Coronary artery (tissue), 2 donors: ENCODE measurements around the gene TSPAN18.

Experiments
- DNase-seq: peaks from one replicate; pipeline ENCODE4 v3.0.0-alpha.2; 2017; ENCODE audit warnings: low spot score
- H3K27ac ChIP-seq, 2 donors: fragments of 200-600 bp; sonication (generic); one replicate each; pipeline ENCODE4 v1.5.1; 2016 to 2019
- H3K4me3 ChIP-seq: fragments of 200-600 bp; sonication (generic); 2 replicates; pipeline ENCODE4 v1.5.1; 2016; ENCODE audit warnings: mild to moderate bottlenecking, moderate library complexity
- CTCF ChIP-seq: fragments of 200-600 bp; sonication (generic); IDR thresholded peaks from one replicate; pipeline ENCODE4 v1.5.1; 2019; ENCODE audit warnings: antibody characterized with exemption

TSPAN18 gene

GRCh38 chr11:44718612-44719390, 8.0 kb upstream of the TSPAN18 start:
- DNase-seq: no peak
- no peak for TF ChIP-seq CTCF
- H3K27ac ChIP-seq: no peak overlapping the region
- no peak overlapping the region for H3K4me3 ChIP-seq

DNA sequence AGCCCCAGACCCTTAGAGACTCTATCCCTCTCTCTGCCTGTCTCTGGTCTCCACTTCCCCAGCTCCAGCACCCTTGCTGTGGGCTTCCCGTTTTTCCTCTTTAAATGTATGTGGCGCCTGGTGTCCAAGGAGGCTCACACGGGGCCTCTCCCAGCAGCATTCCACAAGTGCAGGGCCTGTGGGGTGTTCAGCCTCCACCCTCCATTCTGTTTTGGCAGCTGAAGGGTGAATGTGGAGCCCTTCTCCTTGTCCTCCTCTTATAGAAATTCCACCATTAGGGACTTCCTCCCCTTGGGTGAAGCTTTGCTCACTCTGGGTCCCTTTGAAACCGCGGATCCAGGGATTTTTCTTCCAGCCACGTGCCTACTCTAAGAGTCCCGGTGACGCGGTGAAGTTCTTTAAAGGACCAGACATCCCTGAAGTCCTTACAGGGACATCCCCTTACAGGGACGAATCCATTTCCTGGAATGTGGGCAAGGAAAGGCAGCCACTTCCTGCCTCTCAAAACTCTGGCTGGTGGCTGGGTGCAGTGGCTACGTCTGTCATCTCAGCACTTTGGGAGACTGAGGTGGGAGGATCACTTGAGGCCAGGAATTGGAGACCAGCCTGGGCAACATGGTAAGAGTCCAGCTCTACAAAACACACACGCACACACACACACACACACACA, 1.6 kb upstream of the TSPAN18 start:
- no peak for DNase-seq
- TF ChIP-seq CTCF: no peak
- H3K27ac ChIP-seq: no peak overlapping the region
- no peak overlapping the region for H3K4me3 ChIP-seq

DNA sequence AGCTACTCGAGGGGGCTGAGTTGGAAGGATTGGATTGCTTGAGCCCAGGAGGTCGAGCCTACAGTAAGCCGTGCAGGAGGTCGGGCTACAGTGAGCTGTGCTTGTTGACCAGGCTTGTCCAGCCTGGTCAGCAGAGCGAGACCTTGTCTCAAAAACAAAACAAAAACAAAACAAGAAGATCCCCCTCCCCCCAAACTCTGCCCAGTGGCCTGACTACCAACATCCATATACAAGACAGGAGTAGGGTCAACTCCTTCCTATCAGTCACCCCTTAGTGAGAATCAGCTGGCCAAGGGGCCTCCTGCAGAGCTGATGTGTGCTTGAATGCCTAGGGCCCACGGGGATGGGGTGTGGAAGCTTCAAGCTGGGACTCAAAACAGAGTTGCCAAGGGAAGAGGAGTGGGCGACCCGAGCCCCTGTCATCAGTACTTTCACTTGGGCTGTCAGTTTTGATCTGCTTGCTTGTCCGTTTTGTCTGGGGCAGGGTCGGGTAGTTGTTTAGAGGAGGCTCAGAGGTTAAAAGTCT, 942 bp upstream of the TSPAN18 start:
- Histone ChIP-seq H3K4me3 (no peak overlapping the region), H3K27ac (no peak overlapping the region)
- no peak for TF ChIP-seq CTCF
- no peak for DNase-seq

GRCh38 chr11:44727114-44727372, 281 bp downstream of the TSPAN18 start:
- peak overlapping the region; percentile 80 for H3K4me3 ChIP-seq
- peak overlapping the region in 1 of 2 donors; percentile 57 for H3K27ac ChIP-seq
- no peak for DNase-seq
- TF ChIP-seq CTCF: no peak

DNA sequence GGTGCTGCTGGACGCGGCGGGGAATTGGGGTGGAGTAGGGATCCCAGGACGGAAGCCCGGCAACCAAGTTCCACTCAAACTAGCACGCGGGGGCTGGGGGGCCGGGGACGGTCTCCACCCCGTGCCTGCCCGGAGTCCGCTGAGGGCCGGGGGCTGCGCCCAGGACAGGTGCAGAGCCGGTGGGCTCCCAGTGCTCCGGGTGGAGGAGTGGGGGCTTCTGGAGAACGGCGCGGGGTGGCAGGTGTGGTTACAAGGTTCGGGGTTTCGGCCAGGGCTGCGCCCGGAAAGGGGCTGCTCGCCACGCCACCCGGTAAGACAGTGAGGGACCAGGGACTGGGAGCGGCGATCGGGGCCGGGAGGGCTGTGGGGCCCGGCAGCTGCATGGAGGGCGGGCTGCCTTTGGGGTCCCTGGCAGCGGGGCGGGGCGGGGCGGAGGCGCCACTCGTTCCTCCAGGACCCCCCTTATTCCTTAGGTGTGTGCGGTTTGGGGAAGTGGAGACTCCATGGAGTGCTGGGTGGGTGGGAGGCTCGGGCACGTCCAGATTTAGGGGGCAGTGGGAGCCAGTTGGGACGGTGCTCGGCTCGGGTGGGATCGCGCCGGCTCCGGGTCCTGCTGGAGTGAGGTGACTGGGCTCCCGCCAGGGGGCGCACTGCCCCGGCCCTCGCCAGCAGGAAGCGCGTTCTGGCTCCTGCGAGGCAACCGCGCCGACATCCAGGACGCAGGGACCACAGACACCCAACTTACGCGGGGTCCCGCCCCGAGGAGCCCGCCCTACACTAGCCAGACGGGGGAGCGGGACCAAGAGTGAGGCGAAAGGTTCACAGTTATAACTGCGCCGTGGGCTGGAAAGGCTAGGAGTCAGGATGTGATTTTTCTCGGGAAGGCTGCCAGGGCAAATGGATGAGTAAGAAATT, 868 bp downstream of the TSPAN18 start:
- peak; percentile 79 for DNase-seq
- peak; percentile 96 for TF ChIP-seq CTCF
- peak overlapping the region; percentile 80 for H3K4me3 ChIP-seq
- H3K27ac ChIP-seq: peak overlapping the region in 1 of 2 donors; percentile 57

- peak overlapping the region; percentile 80 for H3K4me3 ChIP-seq
- no peak for DNase-seq
- H3K27ac ChIP-seq: no peak overlapping the region
- no peak for TF ChIP-seq CTCF
Measured at GRCh38 chr11:44728491-44728910, 1.7 kb downstream of the TSPAN18 start.
